GM18909 (cell line): ENCODE results near the gene TSKS.
"Not testable (repeated sequence)": the region's sequence is repeated elsewhere in the genome, so short reads cannot be mapped to it uniquely, and the experiment has no call there.

Experiments used
- ATAC-seq: cut with Tn5 transposase; IDR thresholded peaks from one replicate; pipeline ENCODE4 v1.9.1; 2021; ENCODE audit warnings: mild to moderate bottlenecking; ENCODE audit not compliant: unreplicated experiment, poor library complexity

TSKS gene

DNA sequence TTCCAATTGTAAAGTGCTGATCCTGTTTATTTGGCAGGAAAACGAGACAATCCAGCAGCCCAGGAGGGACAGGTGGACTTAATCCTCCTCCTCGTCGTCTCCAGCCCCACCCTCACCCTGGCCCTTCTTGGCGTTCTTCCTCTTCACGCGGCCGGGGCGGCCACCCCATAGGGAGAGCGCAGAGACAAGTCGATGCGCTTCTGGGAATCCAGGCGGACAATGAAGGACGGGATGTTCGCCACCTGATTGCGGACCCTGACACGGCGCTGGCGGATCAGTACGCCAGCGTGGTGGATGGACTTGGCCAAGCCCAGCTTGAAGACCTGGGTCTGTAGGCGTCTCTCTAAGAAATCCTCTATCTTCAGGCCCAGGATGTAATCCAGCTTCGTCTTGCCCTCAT is 43.7 kb downstream of the TSKS start:
- not testable (repeated sequence) for ATAC-seq

DNA sequence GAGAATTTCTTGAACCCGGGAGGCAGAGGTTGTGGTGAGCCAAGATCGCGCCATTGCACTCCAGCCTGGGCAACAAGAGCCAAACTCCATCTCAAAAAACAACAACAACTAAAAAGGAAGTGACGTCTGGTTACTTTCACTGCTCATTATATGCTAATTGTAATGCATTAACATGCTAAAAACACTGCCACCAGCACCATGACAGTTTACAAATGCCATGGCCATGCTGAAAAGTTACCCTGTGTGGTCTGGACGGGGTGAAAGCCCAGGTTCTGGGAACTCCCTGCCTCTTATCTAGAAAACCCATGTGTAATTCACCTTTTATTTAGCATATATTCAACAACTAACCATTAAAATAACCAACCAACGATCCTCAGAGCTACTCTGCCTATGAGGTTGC is 44.1 kb downstream of the TSKS start:
- no peak for ATAC-seq

DNA sequence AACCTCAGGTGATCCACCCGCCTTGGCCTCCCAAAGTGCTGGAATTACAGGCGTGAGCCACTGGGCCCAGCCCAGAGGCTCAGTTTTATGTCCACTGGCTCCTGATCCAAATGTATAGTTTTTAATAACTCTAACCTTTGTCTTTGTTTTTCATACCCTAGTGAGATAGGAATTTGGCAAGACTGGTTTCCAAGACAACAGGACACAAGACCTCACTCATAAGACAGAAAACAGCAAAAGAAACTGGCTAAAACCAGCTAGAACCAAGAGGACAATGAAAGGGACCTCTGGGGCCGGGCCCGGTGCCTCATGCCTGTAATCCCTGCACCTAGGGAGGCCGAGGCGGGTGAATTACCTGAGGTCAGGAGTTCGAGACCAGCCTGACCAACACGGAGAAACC is 44.6 kb downstream of the TSKS start:
- ATAC-seq, result no peak

DNA sequence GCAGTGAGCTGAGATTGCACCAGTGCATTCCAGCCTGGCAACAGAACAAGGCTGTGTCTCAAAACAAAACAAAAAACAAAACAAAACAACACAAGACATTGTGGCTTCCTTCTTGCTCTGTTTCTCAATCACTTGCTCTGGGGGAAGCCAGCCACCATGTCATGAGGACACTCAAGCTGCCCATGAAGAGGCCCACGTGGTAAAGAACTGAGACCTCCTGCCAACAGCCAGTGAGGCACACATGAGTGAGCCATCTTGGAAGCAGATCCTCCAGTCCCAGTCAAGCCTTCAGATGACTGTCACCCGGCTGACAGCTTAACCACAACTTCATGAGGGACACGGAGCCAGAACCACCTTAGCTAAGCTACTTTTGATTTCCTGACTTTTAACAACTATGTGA is 47.0 kb downstream of the TSKS start:
- ATAC-seq, result no peak

DNA sequence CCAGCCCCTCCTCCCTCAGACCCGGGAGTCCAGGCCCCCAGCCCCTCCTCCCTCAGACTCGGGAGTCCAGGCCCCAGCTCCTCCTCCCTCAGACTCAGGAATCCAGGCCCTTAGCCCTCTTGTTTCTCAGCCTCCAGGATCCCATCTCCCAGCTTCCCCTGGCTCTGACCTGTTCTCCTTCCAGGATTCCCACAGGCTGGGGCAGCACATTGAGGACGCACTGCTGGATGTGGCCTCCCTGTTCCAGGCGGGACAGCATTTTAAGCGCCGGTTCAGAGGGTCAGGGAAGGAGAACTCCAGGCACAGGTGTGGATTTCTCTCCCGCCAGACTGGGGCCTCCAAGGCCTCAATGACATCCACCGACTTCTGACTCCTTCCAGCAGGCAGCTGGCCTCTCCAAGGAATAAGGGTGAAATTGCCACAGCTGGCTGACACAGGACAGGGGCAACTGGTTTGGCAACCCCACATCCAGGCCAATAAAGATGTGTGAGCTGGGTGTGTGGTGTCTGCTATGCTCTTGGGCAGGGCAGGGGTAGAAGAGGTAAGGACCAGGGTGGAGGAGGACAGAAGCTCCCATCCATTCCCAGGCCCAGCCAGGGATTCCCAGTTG is 49.8 kb downstream of the TSKS start:
- no peak for ATAC-seq

DNA sequence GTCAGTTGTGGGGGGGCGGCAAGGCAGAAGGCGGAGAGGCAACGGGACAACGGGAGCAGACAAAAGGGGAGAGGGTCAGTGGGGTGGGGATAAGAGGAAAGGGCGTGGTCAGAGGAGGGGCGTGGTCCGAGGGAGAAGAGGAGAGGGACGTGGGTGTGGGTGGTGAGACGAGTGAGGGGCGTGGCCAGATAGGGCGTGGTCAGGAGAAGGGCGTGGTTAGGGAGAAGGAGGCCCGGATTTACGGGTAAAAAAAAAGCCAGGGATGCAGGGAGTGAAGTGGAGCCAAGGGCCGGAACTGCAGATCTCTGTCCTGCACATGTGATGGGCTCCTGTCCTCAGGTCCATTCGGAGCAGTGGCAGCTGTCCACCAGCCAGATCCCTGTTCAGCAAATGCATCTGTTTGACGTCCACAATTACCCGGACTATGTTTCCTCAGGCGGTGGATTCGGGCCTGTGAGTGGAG is 50.7 kb downstream of the TSKS start:
- ATAC-seq, result no peak

DNA sequence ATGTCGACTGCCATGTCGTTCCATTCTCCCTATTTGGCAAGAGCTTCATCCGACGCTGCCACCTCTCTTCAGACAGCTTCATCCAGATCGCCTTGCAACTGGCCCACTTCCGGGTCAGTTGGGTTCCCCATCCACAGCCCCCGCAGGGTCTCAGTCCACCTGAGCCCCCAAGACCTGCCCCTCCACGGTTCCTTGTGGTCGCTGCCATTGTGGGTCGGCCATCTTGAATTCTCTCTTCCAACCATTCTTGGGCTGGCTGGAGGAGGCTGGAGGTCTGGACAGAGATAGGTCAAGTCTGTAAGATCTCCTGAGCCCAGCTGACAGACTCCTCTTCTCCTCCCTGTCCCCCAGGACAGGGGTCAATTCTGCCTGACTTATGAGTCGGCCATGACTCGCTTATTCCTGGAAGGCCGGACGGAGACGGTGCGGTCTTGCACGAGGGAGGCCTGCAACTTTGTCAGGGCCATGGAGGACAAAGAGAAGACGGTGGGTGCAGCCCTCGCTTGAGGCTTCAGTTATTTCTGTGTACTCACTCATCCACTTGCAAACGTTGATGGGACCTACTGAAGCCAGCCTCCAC is 52.6 kb downstream of the TSKS start:
- no peak for ATAC-seq

DNA sequence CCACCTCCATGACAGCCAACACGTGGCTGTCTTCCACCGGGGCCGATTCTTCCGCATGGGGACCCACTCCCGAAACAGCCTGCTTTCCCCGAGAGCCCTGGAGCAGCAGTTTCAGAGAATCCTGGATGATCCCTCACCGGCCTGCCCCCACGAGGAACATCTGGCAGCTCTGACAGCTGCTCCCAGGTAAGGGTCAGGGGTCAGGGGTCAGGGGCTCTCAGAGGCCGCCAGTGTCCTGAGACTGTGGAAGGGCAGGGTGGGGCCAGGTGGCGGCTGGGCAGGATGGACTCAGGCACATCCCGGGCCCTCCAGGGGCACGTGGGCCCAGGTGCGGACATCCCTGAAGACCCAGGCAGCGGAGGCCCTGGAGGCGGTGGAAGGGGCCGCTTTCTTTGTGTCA is 57.2 kb downstream of the TSKS start:
- ATAC-seq, result no peak

DNA sequence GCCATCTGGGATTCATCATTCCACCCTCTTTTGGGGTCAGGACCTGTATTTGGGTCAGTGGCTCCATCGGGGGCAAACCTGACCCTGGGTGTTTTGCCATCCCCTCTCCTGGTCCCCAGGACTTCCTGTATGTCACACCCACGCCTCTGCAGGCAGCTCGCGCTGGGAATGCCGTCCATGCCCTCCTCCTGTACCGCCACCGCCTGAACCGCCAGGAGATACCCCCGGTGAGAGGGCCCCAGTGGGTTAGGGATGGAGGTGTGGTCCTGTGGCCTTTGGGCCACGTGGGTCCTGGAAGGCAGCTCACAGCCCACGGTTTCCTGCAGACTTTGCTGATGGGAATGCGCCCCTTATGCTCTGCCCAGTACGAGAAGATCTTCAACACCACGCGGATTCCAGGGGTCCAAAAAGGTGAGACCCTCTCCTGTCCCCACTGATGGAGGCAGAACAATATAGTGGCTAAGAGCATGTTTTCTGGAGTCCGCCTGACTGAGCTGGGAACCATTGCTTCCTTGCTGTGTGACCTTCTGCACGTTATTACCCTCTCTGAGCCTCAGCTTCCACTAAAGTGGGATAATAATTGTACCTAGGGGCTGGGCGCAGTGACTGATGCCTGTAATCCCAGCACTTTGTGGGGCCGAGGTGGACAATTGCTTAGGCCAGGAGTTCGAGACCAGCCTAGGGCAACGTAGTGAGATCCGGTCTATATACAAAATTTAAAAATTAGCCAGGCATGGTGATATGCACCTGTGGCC is 58.0 kb downstream of the TSKS start:
- no peak for ATAC-seq

DNA sequence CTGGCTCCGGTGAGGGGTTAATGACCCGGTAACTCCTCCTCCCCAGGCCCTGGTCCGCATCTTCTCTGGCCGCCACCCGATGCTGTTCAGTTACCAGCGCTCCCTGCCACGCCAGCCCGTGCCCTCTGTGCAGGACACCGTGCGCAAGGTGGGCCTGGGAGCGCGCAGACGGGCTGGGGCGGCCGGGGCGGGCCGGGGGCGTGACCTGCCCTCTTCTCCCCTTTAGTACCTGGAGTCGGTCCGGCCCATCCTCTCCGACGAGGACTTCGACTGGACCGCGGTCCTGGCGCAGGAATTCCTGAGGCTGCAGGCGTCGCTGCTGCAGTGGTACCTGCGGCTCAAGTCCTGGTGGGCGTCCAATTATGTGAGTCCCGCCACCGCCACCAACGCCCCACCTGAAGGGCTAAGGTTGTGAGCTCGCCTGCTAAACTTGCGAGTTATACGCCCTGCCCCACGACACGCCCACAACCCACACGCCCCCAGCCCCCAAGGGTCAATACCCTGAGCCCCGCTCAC is 61.8 kb downstream of the TSKS start:
- ATAC-seq, result no peak

DNA sequence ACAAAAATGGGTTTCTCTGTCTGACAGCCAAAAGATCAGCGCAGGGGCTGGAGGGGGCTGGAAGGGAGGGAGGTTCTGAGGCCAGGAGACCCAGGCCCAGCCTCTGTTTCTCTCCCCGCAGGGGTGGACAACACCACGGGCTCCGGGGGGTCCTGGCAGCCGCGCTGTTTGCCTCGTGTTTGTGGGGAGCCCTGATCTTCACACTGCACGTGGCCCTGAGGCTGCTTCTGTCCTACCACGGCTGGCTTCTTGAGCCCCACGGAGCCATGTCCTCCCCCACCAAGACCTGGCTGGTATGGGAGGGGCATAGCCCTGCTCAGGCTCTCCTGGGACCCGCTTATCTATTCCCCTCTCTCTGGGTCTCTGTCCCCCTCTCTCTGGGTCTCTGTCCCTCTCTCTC is 62.5 kb downstream of the TSKS start:
- no peak for ATAC-seq

DNA sequence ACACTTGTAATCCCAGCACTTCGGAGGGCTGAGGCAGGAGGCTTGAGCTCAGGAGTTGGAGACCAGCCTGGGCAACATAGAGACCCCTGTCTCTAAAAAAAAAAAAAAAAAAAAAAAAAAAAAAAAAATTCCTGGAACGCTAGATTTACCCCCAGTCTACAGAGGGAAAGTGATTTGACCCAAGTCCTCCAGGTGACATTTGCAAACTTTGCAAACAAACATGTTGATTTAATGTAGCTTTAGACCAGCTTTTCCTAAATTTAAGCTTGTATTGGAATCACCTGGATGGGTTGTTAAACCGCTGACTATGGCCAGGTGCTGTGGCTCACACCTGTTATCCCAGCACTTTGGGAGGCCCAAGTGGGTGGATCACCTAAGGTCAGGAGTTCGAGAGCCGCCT is 63.7 kb downstream of the TSKS start:
- ATAC-seq, result no peak

DNA sequence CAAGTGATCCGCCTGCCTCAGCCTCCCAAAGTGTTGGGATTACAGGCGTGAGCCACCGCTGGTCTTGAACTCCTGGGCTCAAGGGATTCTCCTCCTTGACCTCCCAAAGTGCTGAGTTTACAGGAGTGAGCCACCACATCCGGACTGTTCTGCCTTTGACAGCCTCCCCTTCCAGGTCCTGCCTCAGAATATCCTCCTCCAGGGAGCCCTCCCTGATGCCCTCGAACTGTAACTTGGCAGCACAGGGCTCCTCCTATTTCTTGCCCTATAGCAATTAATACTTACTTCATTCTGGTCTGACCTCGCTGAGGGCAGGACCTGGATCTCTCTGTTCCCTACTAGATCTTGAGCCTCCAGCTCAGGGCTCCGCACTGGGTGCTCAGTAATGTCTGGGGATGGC is 66.2 kb downstream of the TSKS start:
- no peak for ATAC-seq

DNA sequence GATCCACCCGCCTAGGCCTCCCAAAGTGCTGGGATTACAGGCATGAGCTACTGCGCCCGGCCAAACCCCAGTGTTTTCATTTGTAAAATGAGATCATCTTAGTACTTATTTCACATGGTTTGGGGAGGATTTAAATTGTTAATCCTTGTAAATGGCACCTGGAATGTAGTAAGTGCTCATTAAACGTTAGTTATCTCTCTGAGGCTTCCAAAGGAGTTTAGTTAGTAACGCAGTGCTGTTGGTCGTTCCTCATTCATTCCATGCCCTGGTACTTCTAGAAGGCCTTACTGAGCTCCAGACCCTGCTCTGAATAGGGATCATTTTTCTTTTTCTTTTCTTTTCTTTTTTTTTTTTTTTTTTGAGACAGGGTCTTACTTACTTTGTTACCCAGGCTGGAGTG is 67.0 kb downstream of the TSKS start:
- no peak for ATAC-seq

DNA sequence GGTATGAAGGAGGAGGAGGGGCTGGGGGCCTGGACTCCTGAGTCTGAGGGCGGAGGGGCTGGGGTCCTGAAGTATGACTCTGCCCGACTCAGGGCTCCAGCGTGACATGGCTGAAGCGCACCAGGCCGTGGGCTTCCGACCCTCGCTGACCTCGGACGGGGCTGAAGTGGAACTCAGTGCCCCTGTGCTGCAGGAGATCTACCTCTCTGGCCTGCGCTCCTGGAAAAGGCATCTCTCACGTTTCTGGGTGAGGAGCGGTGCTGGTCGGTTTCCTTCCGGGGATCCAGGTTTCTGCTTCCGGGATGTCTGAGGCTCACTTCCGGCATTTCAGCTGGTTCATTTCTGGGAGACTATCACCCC is 71.0 kb downstream of the TSKS start:
- no peak for ATAC-seq

DNA sequence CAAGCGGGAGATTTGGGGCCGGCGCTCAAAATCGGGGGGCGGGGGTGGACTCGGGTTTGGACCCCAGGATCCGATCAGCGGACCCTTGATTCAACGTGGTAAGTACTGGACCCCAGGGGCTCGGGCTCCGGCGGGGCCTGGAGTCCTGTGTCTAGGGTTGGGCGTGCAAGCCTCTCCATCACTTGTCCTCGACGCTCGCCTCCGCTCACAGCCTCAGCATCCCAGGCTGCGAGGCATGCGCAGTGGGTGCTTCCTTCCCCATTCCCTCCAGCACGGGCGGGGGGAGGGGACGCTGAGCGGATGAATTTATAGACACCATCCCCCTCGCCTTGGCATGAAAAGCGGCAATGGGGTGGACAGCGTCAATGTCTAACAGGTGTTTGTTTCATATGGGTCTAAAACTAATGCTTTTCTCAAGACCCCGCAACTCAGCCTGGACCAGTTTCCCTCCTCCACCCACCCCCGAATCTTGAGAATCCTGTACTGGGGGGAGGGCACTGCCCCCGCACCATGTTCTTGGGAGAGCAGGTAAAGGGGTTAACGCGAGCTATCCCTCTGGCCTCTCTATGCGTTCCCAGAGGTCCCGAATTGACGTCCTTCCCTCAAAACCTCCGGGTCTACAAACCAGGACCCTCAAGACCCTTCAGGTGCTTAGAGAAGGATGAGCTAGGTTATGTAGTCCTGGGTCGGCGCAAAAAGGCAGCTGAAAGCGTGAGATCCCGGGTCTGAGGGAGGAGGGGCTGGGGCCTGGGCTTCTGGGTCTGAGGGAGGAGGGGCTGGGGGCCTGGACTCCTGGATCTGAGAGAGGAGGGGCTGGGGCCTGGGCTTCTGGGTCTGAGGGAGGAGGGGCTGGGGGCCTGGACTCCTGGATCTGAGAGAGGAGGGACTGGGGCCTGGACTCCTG is 71.6 kb downstream of the TSKS start:
- no peak for ATAC-seq

DNA sequence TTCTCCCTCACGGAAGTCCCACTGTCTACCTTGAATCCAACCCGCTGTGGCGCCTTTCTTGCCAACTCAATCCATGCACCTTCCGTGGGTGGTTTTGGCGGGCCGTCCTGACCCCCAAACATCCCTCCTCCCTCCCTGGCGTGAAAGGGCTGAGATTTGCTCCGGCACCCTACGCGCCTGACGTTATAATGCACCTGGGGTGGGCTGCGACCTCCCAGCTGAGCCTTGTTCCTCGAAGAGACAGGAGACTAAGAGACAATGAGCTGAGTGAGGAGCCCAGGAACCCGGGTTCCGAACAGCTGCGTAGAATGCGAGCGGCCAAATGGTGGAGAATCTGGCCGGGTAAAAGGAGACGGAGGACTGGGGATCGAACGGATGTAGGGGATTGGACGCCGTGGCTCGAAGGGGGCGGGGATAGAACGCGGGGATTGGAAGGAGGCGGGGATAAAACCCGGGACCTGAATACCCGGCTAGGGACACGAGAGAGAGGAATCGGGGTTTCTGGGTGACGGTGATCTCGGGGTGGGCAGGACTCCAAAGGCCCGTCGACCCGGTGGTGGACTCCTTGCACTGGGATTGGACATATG is 72.4 kb downstream of the TSKS start, which contains the start of gene CPT1C:
Gene CPT1C, plus strand, starts transcription at position 461 of the 587 bp plus-strand sequence. CDS start 1,137 bp downstream, outside the sequence.
- no peak for ATAC-seq

DNA sequence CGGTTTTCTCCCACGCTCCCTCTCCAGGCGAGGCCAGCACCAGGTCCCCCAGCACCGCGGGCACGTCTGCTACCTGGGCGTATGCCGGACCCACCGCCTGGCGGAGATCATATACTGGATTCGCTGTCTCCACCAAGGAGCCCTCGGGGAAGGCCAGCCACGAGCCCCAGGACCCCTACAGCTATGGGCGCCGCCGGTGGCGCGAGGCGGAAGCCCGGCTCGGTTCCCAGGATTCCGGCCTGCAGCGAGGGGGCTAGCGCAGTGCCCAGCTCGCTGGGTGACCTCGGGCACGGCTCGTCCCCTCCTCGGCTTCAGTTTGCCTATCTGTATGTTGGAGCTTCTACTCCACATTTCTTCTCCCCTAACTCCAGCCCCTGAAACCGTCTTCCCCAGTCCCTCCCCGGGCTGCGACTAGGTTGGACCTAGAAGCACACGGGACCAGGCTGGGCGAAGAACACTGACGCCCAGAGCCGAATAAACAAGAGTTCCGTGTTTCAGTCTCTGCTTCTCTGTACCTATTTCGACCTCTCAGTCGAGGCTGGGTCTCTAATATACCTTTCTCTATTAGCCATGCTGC is 72.9 kb downstream of the TSKS start:
- ATAC-seq, result no peak
